T-helper 2 cell (primary cell): ENCODE results near the gene UGT1A5.
"Not testable (repeated sequence)": the region's sequence is repeated elsewhere in the genome, so short reads cannot be mapped to it uniquely, and the experiment has no call there.

ENCODE experiments used
- DNase-seq, 5 experiments: peaks; one replicate each; pipeline versions ENCODE4 v3.0.0 to v3.0.0-alpha.2; 2012 to 2022

The UGT1A5 gene

GRCh38 chr2:233746475-233747282 lies 34.0 kb downstream of the UGT1A5 start:
- no peak for DNase-seq

DNA sequence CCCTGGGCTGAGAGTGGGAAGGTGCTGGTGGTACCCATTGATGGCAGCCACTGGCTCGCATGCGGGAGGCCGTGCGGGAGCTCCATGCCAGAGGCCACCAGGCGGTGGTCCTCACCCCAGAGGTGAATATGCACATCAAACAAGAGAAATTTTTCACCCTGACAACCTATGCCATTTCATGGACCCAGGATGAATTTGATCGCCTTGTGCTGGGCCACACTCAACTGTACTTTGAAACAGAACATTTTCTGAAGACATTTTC lies 34.5 kb downstream of the UGT1A5 start:
- DNase-seq, result no peak

DNA sequence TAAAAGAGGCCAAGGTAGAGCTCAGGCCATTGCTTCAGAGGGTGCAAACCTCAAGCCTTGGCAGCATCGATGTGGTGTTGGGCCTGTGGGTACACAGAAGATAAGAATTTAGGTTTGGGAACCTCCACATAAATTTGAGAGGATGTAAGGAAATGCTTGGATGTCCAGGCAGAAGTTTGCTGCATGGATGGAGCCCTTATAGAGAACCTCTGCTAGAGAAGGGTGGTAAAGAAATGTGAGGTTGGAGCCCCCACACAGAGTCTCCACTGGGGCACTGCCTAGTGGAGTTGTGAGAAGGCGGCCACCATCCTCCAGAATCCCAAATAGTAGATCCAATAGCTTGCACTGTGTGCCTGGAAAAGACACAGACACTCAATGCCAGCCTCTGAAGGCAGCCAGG lies 38.0 kb downstream of the UGT1A5 start:
- not testable (repeated sequence) for DNase-seq

DNA sequence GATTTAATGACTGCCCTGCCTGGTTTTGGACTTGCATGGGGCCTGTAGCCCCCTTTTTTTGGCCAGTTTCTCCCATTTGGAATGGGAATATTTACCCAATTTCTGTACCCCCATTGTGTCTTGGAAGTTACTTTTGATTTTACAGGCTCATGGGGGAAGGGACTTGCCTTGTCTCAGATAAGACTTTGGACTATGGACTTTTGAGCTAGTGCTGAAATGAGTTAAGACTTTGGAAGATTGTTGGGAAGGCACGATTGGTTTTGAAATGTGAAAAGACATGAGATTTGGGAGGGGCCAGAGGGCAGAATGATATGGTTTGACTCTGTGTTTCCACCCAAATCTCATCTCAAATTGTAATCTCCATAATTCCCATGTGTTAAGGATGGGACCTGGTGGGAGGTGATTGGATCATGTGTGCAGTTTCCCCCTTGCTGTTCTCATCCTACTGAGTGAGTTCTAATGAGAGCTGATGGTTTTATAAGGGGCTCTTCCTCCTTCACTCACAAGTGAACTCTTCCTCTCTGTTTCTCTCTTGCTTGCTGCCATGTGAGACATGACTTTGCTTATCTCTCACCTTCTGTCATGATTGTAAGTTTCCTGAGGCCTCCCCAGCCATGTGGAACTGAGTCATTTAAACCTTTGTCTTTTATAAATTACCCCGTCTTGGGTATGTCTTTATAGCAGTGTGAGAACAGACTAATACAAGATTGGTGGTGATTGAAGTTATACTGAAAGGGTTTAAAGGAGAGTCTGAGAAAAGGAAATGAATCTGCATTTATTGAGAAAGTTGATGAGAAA lies 38.7 kb downstream of the UGT1A5 start:
- DNase-seq, result not testable (repeated sequence)

GRCh38 chr2:233754872-233755611 lies 42.3 kb downstream of the UGT1A5 start:
- DNase-seq, result no peak

- no peak for DNase-seq
These were observed 43.8 kb downstream of the UGT1A5 start for GRCh38 chr2:233756429-233757081.

GRCh38 chr2:233758141-233758540 lies 45.4 kb downstream of the UGT1A5 start:
- no peak for DNase-seq

DNA sequence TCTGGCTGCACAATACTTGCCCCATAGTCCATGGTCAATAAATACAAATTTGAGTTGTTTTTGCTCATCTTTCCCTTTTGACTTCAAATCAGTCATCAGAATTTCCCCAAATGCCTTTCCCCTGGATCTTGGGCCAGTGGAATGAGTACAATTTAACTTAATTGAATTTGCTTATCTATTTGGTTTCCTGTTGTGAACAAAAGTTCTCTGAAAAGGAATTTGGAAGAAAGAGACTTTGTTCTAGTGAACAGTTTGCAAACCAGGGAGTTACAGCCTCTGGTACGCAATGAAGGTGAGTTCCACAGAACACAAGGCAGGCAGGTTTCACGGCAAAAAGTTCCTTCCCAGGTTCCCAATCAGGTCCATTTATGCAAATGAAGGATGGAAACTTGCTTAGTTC lies 46.1 kb downstream of the UGT1A5 start:
- no peak for DNase-seq

DNA sequence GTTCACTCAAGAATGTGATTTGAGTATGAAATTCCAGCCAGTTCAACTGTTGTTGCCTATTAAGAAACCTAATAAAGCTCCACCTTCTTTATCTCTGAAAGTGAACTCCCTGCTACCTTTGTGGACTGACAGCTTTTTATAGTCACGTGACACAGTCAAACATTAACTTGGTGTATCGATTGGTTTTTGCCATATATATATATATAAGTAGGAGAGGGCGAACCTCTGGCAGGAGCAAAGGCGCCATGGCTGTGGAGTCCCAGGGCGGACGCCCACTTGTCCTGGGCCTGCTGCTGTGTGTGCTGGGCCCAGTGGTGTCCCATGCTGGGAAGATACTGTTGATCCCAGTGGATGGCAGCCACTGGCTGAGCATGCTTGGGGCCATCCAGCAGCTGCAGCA lies 47.3 kb downstream of the UGT1A5 start, which contains the start of gene UGT1A1:
TSS of gene UGT1A1 (plus strand) at position 228 of the 400 bp plus-strand sequence. CDS start at position 246, 18 bp downstream.
- DNase-seq, result no peak

DNA sequence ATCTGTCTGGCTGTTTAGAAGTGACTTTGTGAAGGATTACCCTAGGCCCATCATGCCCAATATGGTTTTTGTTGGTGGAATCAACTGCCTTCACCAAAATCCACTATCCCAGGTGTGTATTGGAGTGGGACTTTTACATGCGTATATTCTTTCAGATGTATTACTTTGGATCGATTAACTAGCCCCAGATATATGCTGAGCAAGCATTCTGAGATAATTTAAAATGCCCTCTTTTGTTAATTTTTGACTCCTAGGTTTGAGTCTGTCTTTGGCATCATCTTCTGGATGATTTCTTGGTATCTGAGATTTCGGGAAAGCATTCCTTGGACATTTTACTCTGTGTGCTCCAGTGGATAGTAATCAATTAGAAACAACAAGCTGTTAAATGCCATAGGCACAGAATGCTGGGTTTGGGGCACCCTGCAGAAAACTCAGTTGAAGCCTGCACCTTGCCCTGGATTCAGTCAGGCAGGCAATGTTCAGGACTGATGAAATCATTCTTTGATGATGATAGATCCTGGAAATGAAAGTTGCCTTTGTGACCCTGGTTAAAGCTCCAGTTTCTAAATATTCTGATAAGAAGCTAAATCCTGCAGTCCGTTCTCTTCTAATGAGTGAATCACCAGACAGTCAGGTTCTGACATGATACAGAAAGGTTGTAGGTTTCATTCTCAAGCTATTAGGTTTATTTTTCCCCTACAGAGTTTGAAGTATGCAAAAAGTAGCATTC lies 48.5 kb downstream of the UGT1A5 start:
- DNase-seq, result no peak

DNA sequence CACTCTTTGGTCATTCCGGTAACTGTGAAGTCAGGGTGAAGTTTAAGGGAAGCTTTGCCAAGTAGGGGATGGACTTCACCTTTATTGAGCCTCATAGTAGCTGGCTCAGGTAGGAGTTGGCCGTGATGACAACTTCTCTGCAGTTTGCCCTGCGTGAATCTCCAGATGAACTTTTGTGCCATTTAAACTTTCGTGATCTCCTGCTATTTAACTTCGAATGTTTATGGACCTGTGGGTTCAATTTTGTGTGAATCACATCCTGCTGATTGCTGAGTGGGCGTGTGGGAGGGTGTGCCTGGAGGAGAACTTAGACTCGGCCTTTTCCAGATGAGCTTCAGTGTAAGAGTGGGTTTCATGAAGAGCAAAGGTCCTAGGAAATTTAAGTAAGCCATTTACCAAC lies 51.6 kb downstream of the UGT1A5 start:
- DNase-seq, result no peak

- no peak for DNase-seq
These were observed 52.1 kb downstream of the UGT1A5 start for GRCh38 chr2:233764761-233765160.

GRCh38 chr2:233766416-233766815 lies 53.7 kb downstream of the UGT1A5 start:
- DNase-seq, result no peak

GRCh38 chr2:233768076-233768475 lies 55.4 kb downstream of the UGT1A5 start:
- DNase-seq, result no peak

- no peak for DNase-seq
These were observed 56.6 kb downstream of the UGT1A5 start for GRCh38 chr2:233769260-233769659.

- DNase-seq, result no peak
These were observed 59.4 kb downstream of the UGT1A5 start for GRCh38 chr2:233772153-233772552.

GRCh38 chr2:233772583-233772982 lies 59.9 kb downstream of the UGT1A5 start:
- no peak for DNase-seq

GRCh38 chr2:233773854-233774253 lies 61.1 kb downstream of the UGT1A5 start:
- DNase-seq, result no peak

DNA sequence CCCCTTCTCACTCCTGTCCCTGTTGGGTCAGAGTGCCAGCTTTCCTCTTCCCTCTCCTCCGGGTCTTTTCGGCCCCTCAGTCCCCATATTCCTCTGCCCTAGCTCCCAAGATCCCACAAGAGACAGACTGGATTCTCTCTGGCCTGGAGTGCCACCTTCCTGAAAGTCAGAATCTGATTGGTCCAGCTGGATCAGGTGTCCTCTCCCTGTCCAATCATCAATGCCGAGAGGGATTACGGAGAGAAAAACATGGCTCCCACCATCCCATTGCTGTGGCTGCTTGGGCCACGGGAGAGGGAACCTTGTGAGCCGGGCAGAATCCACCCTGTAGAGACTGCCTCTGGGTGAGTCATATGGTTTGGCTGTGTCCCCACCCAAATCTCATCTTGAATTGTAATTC lies 62.7 kb downstream of the UGT1A5 start:
- DNase-seq, result no peak

GRCh38 chr2:233778030-233778429 lies 65.3 kb downstream of the UGT1A5 start, which contains the start of gene MROH2A:
TSS of gene MROH2A (plus strand) at chr2:233778330. CDS start at chr2:233779359, 1,029 bp downstream.
- DNase-seq, result no peak

DNA sequence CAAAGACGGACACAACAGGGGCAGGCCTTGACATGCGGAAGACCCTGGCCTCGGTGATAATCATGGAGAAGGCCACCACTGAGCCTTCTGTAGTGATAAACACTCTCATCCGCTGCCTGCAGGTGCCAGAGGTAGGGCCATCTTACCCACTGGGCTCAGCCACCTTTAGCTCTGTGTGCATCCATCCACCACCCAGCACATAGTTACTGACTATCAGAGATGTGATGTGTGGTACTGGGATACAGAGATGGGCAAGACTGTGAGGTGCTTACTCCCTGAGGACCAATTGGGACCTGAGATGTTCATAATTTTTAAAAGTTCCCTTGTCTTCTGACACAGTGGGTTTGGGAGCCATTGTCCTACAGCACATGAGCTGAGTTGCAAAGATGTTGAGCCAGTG lies 67.0 kb downstream of the UGT1A5 start:
- DNase-seq, result no peak

- no peak for DNase-seq
These were observed 68.1 kb downstream of the UGT1A5 start for GRCh38 chr2:233780771-233781170.
